Esophagus muscularis mucosa (tissue), 3 donors: ENCODE data around the gene MSMB.

Experiments used
- CTCF ChIP-seq, 3 experiments: fragments of 200-600 bp in 2 of 3; fragments of 450-650 bp in 1 of 3; sonication (generic) in 2 of 3; IDR thresholded peaks; one replicate each; pipeline ENCODE4 v1.5.1; 2017 to 2019; ENCODE audit warnings: antibody characterized with exemption in 3 of 3, mild to moderate bottlenecking in 2 of 3, moderate library complexity in 1 of 3
- POLR2A ChIP-seq: fragments of 450-650 bp; IDR thresholded peaks from one replicate; pipeline ENCODE4 v1.6.1; 2017; ENCODE audit warnings: antibody characterized with exemption, moderate library complexity, mild to moderate bottlenecking, low read depth

- no peak for TF ChIP-seq CTCF (IDR thresholded peaks at IDR 0.05)
- TF ChIP-seq POLR2A: no peak
Observed at GRCh38 chr10:46084321-46085165, 38.5 kb upstream of the MSMB start.
